Measurements from ENCODE around the gene GPAT3.

GPAT3 gene

GRCh38 chr4:83644677-83645659 is 109.1 kb downstream of the GPAT3 start:
- DNase-seq (ENCODE audit: low spot score) = peak; percentile 30

GRCh38 chr4:83646538-83647239 is 110.8 kb downstream of the GPAT3 start:
- DNase-seq (ENCODE audit: low spot score) = no peak

- no peak for DNase-seq (ENCODE audit: low spot score)
Observed at GRCh38 chr4:83651846-83652245, 115.9 kb downstream of the GPAT3 start.

All from HuH-7 (cell line).